SH-SY5Y (cell line): ENCODE measurements around the gene KCTD16.

Source experiments
- GATA2 ChIP-seq: IDR thresholded peaks from 2 replicates; pipeline ENCODE4 v1.6.1; 2011; ENCODE audit warnings: mild to moderate bottlenecking, low read depth, low read length
- GATA3 ChIP-seq: IDR thresholded peaks from 2 replicates; pipeline ENCODE4 v1.6.1; 2011; ENCODE audit warnings: low read depth, mild to moderate bottlenecking, low read length, moderate library complexity

DNA sequence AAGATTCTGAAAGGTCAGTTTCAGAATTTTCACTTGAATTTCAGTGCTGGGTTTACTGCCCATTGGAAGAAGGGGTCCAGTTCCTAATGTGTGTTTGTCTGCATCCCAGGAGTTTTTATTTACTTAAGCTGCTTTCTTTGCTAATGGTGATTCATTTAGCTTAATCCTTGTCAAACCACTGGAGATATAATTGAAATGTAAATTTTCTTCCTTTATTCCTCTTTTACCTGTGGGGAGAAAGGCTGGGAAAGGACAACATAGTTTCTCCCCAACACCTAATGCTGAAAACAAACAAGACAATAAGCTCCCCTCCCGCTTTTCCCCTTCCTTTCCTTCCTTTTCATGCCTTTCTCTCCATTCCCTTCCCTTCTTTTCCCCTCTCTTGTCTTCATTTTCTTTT is 185.8 kb downstream of the KCTD16 start:
- TF ChIP-seq GATA2, result no peak
- TF ChIP-seq GATA3, result no peak
